Retina (tissue), 1 donor: ENCODE results near the gene HIC1.
A peak's percentile ranks its signal among the peaks of the same experiment; 100 is the strongest.

Source experiments
- DNase-seq: peaks from one replicate; pipeline ENCODE4 v3.0.0-alpha.2; 2016

The HIC1 gene

DNA sequence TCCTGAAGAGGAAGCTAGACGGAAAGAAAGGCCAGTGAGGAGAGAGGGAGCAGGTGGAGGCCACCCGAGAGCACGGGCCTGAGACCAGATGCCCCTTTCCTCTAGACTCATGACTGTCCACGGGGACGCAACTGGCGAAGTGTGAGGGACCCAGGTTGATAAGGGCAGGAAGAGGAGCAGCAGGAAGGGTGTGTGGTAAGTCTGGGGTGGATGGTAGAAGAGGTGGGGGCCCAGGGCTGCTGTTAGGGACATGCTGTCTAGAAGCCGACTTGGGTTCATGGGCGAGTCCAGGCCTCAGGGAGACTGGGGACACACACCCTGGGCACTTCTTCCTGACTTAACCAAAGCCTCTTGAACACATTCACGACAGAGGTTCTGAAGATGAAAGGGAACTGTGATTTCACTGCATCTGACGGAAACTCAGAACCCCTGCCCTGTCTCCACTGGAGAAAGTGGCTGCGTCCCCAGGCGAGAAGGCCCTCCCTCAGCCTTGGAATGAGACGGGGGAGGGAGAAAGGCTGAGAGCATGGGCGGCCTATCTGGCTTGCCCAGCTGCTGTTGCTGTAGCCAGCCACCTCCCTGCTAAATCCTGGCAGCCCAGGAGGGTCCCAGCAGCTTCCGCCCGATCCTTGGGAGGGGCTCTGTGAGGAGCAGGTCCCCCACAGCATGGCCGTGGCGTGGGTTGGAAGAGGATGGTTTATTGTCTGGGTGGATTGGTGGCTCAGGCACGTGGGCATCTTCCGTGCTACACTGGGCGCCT is 6.0 kb downstream of the HIC1 start:
- DNase-seq, result no peak

DNA sequence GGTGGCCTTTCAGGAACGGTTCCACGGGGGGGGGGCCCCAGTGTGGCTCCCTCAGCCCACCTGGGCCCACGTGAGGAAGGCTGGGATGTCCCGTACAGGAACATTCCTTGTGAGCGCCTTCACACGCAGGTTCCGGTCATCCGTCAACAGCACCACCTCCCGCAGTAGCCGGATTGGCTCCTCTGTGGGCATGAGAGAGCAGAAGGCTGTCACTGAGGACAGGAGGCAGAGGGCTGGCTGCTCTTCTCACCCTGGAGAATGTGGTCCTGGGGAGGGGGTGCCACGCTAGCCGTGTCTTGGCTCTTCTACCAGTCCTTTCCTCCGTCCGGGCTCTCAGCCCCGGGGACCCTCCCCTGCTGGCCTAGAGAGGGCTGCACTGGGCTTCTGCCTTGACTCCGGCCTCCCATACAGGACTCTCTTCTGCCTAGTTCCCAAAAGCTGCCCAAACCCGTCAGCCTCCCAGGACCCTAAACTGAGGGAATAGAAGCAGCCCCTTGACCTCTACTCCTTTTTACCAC is 6.6 kb downstream of the HIC1 start:
- DNase-seq, result no peak

DNA sequence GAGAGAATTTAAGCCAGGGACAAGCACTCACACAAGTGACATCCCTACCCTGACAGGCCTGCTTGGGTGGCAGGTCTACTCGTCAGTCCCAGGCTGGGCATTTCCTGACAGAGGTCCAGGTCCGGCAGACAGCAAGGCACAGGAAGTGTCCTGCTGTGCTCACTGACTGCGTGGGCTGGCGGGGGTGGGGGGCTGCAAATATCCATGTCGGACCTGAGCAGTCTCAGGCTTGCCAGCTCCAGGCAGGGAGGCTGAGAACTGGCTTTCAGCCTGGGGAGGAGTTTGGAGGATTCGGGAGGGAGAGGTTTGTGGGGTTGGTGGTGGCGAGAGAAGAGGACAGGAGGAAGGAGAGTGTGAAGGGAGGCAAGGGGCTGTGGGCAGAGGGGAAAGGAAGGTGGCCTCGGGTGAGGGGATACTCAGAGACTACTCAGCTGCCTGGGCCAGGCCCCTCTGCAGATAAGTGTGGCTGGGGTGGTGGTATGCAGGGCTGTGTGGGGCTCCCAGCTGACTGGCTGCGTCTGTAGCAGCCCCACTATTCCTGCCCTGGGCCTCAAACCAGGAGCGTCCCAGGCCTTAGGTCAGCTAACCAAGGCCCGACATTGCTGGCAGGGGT is 7.8 kb downstream of the HIC1 start:
- DNase-seq, result no peak

GRCh38 chr17:2063261-2064146 is 8.6 kb downstream of the HIC1 start:
- DNase-seq, result no peak

DNA sequence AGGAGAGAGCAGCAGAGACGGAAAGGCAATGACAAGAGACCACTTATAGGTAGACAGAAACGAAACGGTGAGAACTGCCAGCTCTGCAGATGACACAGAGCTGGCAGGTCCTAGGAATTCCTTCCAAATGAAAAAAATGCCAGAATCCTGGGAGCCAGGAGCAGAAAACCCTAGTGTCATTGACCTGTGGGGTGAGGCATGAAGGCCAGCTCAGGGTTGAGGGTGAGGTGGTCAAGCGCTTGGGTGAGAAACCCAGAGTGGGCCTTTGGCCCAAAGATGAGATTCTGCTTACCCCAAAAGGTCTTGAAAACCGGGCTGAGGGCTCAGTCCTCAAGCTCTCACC is 9.2 kb downstream of the HIC1 start:
- DNase-seq, result no peak

DNA sequence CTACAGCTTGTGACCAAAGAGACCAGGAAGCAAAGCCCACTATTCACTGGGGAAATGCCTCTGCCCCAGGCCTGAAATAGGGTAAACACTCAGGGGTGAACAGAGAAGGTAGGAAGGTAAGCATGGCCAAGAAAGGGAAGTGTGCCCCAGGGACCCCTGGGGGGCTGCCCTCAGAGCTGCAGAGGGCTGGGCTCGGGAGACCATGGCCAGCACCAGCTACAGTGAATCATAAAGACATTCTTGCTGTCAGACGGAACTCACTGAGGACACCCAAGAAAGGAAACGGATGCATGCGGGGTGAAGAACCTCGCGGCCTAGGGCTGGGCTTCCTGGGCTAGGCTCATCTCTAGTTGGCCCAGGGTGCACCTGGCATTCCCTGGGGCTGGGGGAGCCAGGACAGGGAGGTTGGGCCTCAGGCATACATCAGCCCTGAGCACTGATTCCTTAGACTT is 9.6 kb downstream of the HIC1 start:
- DNase-seq, result no peak

- no peak for DNase-seq
Observed at GRCh38 chr17:2064980-2065785, 10.3 kb downstream of the HIC1 start.

DNA sequence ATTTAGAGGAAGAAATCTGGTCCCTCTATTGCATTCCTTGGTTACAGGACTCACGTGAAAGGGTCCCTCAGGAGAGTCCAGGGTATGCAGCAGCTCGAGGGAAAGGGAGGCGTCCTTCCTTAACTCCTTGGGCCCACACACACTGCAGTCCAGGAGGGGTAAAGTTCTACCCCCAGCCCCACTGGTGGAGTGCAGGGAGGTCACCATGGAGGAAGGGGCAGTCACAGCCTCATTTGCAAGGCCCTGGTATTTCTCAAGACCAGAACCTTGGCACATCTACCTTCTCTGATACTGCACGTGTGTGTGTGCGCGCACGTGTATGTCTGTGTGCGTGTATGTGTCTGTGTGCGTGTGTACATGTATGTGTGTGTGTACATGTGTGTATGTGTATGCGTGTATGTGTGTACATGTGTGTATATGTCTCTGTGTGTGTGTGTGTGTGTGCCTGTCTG is 11.1 kb downstream of the HIC1 start:
- DNase-seq, result no peak

DNA sequence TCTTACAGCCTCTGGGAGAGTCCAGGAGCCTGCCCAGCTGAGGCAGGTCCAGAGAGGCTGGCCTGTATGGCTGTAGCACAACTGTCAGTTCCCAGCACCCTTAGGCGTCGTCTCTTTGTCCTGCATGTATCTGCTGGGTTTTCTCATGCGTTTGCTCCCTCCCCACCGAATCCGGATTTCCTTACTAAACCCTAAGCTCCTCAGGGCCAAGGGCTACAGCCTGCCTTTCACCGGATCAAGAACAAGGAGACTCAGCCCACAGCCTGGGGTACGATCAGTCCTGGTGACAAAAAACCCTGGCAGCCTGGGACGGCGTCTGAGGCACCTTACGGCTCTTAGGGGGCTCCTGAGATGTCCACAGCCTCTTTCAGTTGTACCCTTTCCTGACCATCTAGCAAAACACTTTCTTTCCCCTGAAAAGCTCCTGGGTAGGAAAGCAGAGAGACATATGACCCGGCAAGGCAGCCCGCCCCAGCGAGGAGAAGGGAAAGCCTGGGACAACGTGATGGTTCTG is 12.2 kb downstream of the HIC1 start:
- DNase-seq, result peak; percentile 43

DNA sequence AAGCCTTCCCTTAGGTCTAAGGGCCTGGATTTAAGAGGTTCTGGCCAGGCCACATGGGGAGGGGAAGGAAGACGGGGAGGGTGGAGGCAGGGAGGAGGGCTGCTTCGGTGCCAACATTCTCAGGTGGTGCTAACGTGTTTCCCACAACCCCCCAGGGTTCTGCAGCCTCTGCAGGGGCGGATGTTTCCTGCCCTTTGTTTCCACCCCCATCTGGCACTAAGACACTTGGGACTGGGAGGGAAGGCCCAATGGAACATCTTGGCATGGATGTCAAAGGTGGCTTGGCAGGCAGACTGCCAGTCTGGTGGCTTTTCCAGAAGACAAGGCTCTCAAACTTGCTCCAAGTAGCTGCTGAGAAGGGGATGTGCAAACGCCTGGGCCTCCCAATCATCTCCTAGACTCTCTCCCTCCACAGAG is 12.7 kb downstream of the HIC1 start:
- DNase-seq, result no peak

DNA sequence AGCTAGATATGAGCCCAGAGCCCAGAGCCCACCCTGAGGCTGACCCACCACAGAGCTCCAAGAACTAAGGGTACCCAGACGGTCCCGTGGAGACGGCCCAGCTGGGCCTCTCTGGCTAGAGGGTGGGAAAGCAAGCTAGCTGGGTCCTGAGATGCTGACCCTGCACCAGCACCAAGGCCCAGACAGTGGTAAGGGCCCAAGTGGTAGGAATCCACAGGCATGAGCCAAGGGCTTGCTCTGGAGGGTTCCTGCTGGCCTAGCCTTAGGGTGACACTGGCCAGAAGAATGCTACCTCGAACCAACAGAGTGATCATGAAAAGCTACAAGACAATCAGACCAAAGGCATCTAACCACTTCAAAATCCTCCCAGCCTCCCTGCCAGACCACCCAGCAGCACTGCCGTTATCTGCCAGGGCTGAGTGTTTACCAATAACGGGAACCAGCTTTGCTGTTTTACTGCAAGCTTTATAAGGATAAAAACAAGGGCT is 13.2 kb downstream of the HIC1 start:
- no peak for DNase-seq

- DNase-seq, result no peak
Observed at GRCh38 chr17:2068519-2069051, 13.7 kb downstream of the HIC1 start.

DNA sequence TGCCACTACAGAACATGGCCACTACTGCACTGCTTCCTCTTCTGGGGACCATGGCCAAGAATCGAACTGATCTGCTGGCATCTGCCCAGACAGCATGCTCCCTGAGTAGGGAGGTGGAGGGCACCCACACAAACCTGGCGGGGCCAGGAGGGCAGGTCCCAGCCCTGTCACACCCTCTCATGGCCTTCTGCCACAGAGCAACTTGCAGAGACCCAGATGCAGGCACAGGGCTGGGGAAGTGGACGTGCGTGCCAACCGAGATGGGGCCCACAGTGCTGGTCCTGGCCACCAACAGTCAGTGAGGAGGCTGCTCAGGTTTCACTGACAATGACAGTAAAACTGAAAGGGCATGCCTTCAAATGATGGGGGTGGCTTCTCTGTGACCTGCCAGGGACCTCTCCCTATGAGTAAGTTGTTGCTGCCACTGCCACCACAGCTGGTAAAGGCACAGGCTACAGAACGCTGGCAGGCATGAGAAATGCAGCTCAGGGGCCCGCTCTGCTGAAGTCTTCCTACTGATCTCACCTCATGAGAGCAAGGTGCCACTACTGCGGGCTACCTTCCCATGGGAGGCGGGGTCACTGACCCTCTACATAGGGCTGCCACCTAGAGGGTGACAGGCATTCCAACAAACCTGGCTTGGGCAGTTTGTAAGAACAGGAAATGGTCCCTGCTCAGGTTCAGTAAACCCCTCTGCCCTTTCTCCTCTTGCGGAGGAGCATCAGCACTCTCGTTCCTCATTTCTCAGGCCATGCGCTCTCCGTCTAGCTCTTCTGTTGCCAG is 15.5 kb downstream of the HIC1 start:
- DNase-seq, result no peak

GRCh38 chr17:2071024-2071385 is 16.1 kb downstream of the HIC1 start:
- no peak for DNase-seq

DNA sequence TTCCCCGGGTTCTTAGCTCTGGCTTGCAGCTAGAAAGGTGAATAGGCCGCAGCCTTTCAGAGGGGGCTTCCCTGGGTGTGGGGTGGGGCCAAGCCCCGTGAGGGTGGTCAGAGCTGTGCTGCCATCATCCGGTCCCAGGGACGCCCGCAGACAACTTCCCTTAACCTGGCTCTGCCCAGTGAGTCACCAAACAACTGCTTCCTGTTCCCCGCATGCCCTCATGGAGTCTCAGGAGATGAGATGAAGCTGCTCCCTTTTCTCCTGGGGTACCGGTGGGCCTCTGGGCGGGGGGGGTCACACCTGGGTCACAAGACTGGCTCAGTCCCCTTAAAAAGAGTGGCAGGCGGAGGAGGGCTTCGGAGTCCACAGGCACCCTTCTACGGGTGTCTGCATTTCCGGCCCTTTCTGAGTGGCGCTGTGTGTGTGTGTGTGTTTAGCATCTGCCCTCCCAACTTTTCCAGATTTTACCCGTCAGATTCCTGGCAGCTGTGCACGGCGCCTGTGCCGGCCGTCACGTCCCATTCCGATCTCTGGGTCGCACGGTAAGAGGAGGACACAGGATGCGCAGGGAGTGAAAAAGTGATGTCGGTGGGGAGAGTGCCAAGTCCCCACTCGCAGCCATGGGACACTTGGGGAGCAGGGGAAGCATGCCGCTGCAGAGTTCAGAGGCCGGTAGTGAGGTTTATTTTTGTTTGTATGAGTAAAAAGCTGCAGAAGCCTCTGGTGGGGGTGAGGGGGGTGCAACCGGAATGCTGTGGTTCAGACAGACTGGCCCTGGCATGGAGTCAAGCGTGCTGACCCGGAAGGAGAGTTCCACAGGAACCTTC is 16.8 kb downstream of the HIC1 start:
- DNase-seq, result no peak

DNA sequence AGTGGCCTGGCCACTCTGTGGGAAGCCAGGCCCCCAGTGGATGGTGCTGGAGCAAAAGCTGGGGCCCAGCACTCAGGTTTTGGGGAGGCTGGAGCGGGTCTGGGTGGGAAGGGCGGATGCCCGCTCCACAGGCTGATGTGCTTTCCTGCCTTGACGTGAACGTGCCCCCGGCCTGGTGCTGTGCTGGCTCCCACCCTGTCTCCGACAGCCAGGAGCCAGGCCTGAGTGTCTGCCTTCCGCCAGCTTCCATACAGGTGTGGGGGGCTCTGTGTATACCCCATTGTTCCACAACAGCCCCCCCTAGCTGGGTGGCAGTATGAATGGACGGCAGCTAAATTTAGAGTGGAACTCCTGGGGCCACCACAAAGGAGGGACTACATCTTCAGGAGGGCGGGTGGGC is 20.0 kb downstream of the HIC1 start:
- no peak for DNase-seq

DNA sequence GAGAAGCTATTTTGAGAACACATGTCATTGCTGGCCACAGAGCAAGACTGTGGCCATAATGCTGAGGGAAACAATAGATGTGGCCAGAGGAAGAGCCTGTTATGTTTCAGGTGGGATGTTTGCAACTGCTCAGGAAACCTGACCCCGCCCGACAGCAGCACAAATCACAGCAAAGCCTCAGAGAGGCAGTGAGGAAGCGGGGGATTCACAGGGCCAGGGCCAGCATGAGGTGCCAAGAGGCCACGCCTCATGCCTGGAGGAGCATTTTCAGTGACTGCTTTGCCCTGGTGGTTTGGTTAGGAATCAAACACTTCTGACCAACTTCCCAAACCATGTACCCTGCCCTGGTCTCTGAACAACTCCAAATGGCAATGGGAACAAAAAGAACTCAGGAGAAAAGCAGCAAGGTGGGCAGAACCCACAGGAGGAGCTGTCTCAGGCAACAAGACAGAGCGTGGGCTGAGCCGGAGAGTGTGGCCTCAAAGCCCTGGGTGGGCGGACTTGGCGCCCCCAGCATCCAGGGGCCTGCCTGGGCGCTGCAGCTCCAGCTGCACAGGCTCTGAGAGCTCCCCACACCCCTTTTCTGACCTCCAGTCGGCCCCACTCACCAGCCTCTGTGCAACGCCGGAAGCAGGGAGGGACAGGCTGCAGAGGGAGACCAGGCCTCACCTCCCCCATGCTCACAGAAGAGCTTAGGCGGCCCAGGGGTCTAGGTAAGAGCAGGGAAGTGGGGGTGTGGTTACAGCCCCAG is 20.6 kb downstream of the HIC1 start:
- DNase-seq, result peak; percentile 30

GRCh38 chr17:2076087-2076984 is 21.4 kb downstream of the HIC1 start:
- DNase-seq, result peak; percentile 43
